ENCODE measurements around the gene CASP1.

CASP1 gene

GRCh38 chr11:105022527-105022926 lies 12.4 kb downstream of the CASP1 start:
- no peak for TF ChIP-seq MAX (IDR thresholded peaks at IDR 0.05)
- no peak for TF ChIP-seq EP300 (IDR thresholded peaks at IDR 0.05; ENCODE audit: borderline replicate concordance)
- TF ChIP-seq CEBPB (IDR thresholded peaks at IDR 0.05): no peak
- no peak for TF ChIP-seq YY1 (IDR thresholded peaks at IDR 0.05; ENCODE audit: low read depth)
- no peak for TF ChIP-seq TCF12 (IDR thresholded peaks at IDR 0.05; ENCODE audit: low read depth)
- TF ChIP-seq FOXM1 (IDR thresholded peaks at IDR 0.05; ENCODE audit: borderline replicate concordance, low read depth): no peak
- no peak for TF ChIP-seq RAD21 (IDR thresholded peaks at IDR 0.05; ENCODE audit: low read depth)
- no peak for TF ChIP-seq REST (IDR thresholded peaks at IDR 0.05; ENCODE audit: low read depth)
- TF ChIP-seq TAF1 (IDR thresholded peaks at IDR 0.05; ENCODE audit: low read depth): no peak
- TF ChIP-seq NFIC (IDR thresholded peaks at IDR 0.05): no peak
- TF ChIP-seq CREB1 (IDR thresholded peaks at IDR 0.05; ENCODE audit: low read depth): no peak
- TF ChIP-seq EGR1 (IDR thresholded peaks at IDR 0.05): no peak
- no peak for TF ChIP-seq TEAD4 (IDR thresholded peaks at IDR 0.05)

GRCh38 chr11:105007463-105007862 lies 27.5 kb downstream of the CASP1 start:
- TF ChIP-seq CREB1 (IDR thresholded peaks at IDR 0.05; ENCODE audit: low read depth): no peak
- TF ChIP-seq ZBTB7A (IDR thresholded peaks at IDR 0.05; ENCODE audit: low read depth): no peak
- TF ChIP-seq NFIC (IDR thresholded peaks at IDR 0.05): no peak
- no peak for TF ChIP-seq EP300 (IDR thresholded peaks at IDR 0.05; ENCODE audit: borderline replicate concordance)
- no peak for TF ChIP-seq USF1 (IDR thresholded peaks at IDR 0.05)
- no peak for TF ChIP-seq YY1 (IDR thresholded peaks at IDR 0.05; ENCODE audit: low read depth)
- TF ChIP-seq MAX (IDR thresholded peaks at IDR 0.05): no peak
- TF ChIP-seq TAF1 (IDR thresholded peaks at IDR 0.05; ENCODE audit: low read depth): no peak
- no peak for TF ChIP-seq TEAD4 (IDR thresholded peaks at IDR 0.05)
- no peak for TF ChIP-seq TCF12 (IDR thresholded peaks at IDR 0.05; ENCODE audit: low read depth)
- no peak for TF ChIP-seq FOXM1 (IDR thresholded peaks at IDR 0.05; ENCODE audit: borderline replicate concordance, low read depth)

GRCh38 chr11:105005451-105005845 lies 29.5 kb downstream of the CASP1 start:
- no peak for TF ChIP-seq EGR1 (IDR thresholded peaks at IDR 0.05)
- TF ChIP-seq REST (IDR thresholded peaks at IDR 0.05; ENCODE audit: low read depth): no peak
- TF ChIP-seq CEBPB (IDR thresholded peaks at IDR 0.05): no peak
- no peak for TF ChIP-seq FOXM1 (IDR thresholded peaks at IDR 0.05; ENCODE audit: borderline replicate concordance, low read depth)
- no peak for TF ChIP-seq USF1 (IDR thresholded peaks at IDR 0.05)
- TF ChIP-seq EP300 (IDR thresholded peaks at IDR 0.05; ENCODE audit: borderline replicate concordance): no peak
- TF ChIP-seq CREB1 (IDR thresholded peaks at IDR 0.05; ENCODE audit: low read depth): no peak
- no peak for TF ChIP-seq TEAD4 (IDR thresholded peaks at IDR 0.05)
- no peak for TF ChIP-seq TAF1 (IDR thresholded peaks at IDR 0.05; ENCODE audit: low read depth)
- TF ChIP-seq TCF12 (IDR thresholded peaks at IDR 0.05; ENCODE audit: low read depth): no peak
- TF ChIP-seq ZBTB7A (IDR thresholded peaks at IDR 0.05; ENCODE audit: low read depth): no peak
- no peak for TF ChIP-seq YY1 (IDR thresholded peaks at IDR 0.05; ENCODE audit: low read depth)
- no peak for TF ChIP-seq RAD21 (IDR thresholded peaks at IDR 0.05; ENCODE audit: low read depth)
- TF ChIP-seq MAX (IDR thresholded peaks at IDR 0.05): no peak
- no peak for TF ChIP-seq NFIC (IDR thresholded peaks at IDR 0.05)

GRCh38 chr11:105004021-105004420 lies 30.9 kb downstream of the CASP1 start:
- TF ChIP-seq MAX (IDR thresholded peaks at IDR 0.05): no peak

- TF ChIP-seq CEBPB (IDR thresholded peaks at IDR 0.05) (no peak), TAF1 (IDR thresholded peaks at IDR 0.05; ENCODE audit: low read depth) (no peak), ZBTB7A (IDR thresholded peaks at IDR 0.05; ENCODE audit: low read depth) (no peak), USF1 (IDR thresholded peaks at IDR 0.05) (no peak), EP300 (IDR thresholded peaks at IDR 0.05; ENCODE audit: borderline replicate concordance) (no peak), FOXM1 (IDR thresholded peaks at IDR 0.05; ENCODE audit: borderline replicate concordance, low read depth) (no peak), TCF12 (IDR thresholded peaks at IDR 0.05; ENCODE audit: low read depth) (no peak), TEAD4 (IDR thresholded peaks at IDR 0.05) (no peak), RAD21 (IDR thresholded peaks at IDR 0.05; ENCODE audit: low read depth) (no peak), EGR1 (IDR thresholded peaks at IDR 0.05) (no peak), NFIC (IDR thresholded peaks at IDR 0.05) (no peak), YY1 (IDR thresholded peaks at IDR 0.05; ENCODE audit: low read depth) (no peak), REST (IDR thresholded peaks at IDR 0.05; ENCODE audit: low read depth) (no peak), CREB1 (IDR thresholded peaks at IDR 0.05; ENCODE audit: low read depth) (no peak), MAX (IDR thresholded peaks at IDR 0.05) (no peak)
Observed at GRCh38 chr11:105003151-105003550, 31.8 kb downstream of the CASP1 start.

All from Ishikawa (cell line).